HG03460 (cell line): ENCODE measurements around the gene ST3GAL3.
"Not testable (repeated sequence)": the region's sequence is repeated elsewhere in the genome, so short reads cannot be mapped to it uniquely, and the experiment has no call there.

ENCODE experiments used
- ATAC-seq: cut with Tn5 transposase; IDR thresholded peaks from one replicate; pipeline ENCODE4 v1.9.1; 2021; ENCODE audit not compliant: unreplicated experiment

Gene ST3GAL3

DNA sequence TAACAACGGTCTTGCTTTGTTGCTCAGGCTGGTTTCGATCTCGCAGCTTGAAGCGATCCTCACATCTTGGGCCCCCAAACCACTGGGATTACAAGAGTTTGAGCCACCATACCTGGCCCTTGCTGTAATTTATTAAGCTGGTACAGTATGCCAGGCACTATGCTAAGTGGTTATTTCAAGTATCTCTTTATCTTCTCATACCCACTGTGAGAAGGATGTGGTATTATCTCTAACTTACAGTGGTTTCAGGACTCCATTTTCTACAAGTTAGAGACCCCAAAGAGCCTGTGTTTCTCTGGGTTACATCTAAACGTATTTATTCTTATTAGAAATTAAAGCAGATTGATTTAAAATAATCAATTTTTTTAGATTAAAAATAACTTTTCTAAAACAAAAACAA lies 8.1 kb upstream of the ST3GAL3 start:
- no peak for ATAC-seq

DNA sequence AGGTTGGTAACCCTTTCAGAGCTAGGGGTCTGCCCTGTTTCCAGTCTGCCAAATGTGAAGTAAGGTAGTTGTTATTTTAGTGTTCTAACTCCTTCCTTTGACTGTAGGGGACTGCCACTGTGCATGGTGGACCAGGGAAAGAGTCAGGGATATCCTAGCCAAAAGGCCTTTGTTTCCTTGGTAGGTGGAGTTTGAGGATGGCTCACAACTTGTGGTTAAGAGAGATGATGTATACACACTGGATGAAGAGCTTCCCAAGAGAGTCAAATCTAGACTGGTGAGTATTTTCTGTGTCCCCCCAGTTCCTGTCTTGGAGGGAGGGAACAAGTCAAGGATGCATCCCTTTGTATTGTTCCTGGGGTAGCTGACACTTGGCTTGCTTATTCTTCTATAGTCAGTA lies 3.5 kb upstream of the ST3GAL3 start:
- ATAC-seq, result no peak

DNA sequence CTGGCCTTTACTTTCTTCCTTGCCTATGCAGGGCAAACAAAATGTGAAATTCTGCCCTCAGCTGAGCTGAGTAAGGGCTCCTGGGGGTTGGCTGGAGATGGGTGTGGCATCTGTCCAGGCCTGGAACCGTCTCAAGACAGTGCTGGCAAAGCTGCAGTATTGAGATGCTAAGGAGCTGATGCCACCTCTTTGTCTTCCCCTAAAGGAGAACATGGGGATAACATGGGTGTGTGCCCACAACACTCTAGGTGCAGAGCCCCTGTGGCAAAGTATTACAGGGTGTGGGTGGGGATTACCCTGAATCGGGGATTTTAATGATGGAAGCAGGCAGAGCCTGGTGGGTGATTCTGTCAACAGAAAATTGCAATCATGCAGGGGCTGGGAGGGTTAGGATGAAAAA lies 2.5 kb upstream of the ST3GAL3 start:
- no peak for ATAC-seq

DNA sequence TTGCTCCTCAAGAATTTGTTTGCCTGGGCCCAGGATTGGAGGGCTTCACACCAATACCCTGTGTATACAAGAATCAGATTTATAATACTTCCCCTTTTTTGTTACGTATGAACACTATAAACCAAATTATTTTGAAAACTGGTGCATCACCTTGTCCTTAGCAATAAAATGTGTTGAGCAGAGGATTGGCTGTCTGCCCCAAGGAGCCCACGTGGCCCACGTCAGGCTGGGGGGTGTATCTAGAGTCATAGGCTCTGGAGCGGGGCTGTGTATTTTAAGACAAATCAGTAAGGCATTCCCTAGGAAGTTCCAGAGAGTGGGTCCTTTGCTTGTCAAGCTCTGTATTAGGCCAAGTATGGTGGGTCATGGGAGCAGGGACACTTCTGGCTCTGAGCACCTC lies 2.0 kb upstream of the ST3GAL3 start:
- ATAC-seq, result no peak

DNA sequence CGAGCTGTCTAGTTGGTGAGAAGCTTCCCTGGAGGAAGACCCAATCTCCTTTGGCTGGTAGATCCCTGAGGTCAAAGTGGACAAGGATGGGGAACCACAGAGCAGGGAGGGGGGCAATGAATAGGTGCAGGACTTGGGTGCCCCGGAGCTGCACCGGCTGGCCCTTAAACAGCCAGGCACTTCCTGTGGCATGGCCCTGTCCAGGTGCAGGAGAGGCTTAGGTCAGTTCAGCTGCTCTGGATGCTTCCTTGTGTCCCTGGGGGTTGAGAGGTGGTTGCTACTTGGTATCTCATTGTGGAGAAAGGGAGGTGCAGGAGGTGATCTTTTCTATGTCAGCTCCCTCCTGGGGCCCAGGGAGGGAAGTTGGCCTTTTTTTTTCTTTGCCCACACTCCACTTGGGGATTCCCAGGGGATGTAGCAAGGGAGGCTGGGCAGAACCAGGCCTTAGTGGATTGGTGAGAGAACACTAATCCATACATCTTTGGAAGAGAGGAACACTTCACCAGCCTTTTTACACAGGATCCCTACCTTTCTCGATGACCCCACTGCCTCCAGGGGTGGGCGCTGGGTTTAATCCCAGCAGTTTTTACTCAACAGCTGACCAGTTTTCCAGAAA lies 1.2 kb upstream of the ST3GAL3 start:
- ATAC-seq, result no peak

DNA sequence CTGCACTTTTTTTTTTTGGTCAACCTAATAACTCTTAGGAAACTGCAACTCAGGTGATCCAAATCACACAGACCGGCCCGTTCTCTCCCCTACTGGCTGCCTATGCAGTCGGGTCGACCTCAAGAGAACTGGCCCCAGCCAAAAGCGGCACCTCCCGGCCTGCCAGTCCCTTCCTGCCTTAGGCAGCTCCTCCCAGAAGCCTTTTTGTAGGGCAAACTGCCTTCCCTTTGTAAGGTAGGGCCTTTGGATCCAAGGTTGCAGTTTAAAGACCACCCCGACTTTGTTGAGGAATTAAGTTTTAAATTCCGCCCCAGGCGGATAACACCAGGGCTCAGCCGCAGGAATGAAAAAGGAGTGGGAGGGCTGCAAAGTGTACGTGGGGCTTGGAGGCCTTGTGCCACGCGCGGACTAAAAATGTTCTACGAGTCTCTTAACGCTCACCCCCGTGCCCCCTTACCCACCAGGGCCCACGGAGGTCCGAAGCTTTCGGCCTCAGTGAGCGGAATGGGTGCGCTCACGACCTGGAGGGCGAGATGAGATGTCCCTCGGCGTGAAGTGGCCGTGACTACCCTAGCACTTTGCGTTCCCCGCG lies 642 bp upstream of the ST3GAL3 start:
- peak; percentile 18 for ATAC-seq

DNA sequence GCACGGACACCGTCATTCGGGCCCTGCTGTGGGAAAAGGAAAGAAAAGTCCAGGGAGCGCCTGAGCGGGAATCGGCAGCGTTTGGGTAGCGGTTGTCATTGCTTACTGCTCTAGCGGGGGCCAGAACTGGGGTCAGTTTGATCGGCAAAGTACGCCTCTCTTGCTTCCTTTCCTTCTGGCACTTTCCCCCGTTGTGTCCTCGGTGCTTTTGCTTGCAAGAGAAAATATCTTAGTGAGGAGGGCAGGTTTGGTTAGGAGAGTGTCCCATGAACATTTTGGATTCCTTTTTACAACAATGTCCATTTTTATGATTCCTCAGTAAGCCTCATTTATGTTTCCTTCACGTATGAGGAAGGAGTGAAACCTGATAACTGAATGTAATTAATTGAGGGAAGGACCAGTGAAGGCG lies 670 bp downstream of the ST3GAL3 start:
- ATAC-seq, result no peak

DNA sequence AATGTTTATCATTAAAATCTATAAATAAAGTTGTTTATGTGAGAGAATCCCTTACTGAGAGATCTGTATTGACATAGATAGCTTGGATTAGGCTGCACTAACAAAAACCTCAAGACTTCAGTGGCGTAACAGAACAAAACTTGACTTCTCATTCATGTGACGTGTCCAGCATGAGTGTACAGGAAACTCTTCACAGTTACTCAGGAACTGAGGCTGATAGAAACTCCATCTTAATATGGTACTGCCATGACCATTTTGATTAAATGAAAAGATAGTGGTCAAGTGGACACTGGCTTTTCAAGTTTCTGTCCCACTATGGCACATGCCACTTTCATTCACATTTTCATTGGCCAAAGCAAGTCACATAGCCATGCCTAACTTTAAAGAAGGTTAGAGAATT lies 3.7 kb downstream of the ST3GAL3 start:
- no peak for ATAC-seq

DNA sequence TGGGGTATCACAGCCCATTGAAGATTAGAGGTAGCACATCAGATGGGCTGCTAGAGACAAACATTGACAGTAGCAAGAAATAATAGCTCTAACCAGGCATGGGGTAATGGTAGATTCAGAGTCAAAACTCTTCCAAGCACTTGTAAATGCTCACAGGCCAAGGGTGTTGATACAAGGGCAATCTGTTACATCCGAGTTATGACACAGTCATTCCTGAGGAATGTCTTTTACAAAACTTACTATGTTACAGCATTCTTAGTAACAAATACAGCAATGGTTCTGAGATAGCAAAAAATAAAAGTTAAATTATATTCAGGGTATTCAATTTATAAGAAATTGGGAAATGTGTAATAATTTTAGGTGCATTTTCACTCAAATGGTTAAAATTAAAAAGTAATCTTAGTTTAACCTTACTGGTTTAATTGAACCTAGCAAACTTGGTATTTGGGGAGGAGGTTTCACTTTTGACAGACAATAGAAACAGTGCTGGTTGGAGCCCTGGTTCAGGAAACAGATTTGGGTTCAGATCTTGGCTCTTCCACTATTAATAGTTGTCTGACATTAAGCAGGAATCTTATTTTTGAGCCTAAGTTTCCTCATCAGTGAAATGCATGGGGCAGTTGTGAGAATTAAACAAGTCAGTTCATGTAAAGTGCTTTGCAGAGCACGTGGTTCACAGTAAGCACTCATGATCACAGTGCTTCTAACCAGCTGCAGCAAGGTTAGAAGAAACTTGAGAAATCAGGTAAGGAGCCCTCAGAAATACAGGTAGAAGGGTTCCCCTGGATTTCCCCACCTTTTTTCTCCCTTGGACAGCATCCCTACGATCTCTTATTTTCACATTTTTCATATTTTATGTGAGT lies 4.4 kb downstream of the ST3GAL3 start:
- no peak for ATAC-seq

DNA sequence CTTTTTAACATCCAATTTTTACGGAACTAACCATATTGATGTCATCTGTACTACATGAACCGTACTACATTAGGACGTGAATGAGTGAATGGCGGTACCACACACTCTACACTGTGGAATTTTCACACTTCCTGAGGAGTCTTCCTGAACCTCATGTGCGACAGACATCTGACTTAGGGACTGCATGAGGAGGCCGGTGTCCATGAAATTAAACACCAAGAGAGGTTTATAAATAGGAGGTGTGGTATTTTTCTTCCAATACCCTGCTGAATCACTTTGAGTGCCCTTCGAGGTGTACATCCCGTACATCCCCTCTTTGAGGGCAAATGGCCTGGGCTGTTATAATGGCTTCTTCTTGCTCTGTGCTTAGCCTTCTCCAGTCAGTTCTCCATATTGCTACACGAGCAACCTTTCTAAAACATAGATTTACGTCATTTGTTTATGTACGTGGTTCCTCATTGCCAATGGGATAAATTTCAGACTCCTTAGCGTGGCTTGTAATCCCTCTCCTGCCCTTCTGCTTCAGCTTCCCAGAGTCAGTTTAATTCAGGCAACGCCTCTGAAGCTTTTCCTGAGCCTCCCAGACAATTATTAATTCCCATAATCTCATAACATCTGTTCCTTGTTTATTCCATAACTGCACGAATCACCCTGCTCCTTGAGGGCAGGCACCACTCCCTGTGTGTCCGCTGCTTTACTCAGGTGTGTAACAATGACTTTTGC lies 9.4 kb downstream of the ST3GAL3 start:
- no peak for ATAC-seq

DNA sequence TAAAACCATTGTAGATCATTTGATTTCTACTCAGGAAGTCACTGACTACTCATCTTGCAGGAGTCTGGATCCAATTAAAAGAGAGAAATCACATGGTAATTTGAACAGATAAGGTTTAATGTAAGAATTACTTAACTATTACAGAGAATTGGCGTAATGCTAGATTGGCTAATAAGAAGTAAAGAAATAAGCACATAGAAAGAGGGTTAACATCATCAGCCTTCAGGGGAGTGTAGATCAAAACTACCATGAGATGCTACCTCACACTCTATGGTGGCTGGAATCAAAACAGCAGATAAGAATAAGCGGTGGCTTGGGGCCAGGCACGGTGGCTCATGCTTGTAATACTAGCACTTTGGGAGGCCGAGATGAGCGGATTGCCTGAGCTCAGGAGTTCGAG lies 11.7 kb downstream of the ST3GAL3 start:
- ATAC-seq, result no peak

DNA sequence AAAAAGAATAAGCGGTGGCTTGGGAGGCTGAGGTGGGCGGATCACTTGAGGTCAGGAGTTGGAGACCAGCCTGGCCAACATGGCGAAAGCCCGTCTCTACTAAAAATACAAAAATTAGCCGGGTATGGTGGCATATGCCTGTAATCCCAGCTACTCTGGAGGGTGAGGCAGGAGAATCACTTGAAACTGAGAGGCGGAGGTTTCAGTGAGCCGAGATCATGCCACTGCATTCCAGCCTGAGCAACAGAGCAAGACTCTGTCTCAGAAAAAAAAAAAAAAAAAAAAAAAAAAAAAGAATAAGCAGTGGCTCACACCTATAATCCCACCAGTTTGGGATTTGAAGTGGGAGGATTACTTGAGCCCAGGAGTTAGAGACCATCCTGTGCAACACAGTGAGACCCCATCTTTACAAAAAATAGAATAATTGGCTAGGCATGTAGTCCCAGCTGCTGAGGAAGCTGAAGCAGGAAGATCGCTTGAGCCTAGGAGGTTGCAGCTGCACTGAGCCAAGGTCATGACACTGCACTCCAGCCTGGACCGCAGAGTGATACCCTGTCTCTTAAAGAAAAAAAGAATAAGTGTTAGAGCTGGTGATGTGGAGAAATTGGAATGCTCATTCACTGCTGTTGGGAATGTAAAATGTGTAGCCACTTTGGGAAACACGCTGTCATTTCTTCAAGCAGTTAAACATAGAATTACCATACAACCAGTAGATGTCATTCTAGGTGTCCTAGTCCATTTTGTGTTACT lies 12.5 kb downstream of the ST3GAL3 start:
- ATAC-seq, result not testable (repeated sequence)

DNA sequence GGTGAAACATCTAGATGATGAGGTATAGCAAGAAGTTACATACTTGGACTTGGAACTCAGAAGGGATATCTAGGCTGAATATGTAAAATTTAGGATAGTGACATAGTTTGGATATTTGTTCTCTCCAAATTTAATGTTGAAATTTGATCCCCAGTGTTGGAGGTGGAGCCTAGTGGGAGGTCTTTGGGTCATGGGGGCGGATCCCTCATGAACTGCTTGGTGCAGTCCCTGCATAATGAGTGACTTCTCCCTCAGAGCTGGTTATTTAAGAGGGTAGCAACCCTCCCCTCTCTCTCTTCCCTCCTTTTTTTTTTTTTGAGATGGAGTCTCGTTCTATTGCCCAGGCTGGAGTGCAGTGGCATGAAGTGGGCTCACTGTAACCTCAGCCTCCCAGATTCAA lies 15.5 kb downstream of the ST3GAL3 start:
- ATAC-seq, result no peak

DNA sequence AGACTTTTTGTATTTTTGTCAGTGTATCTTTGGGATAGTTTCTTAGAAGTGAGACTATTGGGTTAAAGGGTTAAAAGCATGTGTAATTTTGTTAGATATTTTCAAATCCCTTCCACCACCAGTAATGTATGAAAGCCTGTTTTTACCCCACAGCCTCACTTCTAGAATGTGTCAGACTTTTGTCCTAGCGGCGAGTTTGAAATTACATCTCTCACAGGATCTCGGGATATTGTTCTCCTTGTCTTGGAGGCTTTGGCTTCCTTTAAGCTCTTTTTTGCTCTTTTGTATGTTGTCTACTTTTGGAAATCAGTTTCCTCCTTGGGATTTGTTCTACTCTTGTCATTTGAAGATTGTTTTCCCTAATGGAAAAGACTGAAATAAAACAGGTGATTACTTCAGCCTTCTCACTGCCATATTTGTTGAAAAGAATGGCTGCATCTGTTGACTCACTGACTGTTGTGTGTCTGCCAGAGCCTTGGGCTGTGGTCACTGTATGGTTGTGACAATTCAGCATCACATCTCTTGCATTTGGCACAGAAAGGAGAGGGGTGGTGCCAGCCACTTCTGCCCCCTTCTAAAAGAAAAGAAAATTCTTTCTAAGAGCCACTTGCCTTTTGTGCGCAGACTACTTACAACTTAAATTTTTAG lies 22.6 kb downstream of the ST3GAL3 start:
- no peak for ATAC-seq

DNA sequence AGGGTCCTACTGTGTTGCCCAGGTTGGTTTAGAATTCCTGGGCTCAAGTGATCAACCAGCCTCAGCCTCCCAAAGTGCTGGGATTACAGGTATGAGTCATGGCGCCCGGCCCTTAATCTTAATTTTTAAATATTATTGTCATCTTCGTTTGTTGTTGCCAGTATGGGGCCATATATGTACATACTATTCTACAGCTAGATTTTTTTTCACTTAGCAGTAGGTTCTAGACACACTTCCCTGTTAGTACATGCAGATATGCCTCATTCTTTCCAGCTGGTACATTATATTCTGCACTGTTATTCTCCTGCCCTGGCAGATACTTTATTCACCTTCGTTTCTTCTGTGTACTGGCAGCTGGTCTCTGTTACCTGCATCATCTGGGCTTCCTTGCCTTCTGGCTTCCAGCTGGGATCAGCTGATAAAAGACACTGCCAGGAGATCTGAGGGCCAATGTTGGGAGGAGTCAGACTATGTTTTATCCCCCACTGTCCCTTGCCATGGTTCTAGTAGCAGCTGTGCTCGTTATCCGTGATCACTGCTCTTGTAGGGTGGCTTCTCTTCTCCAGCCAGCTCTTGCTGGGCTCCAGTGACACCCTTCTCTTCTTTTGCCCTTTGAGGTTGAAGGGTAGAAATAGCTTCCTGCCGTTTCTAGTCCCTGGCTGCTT lies 24.7 kb downstream of the ST3GAL3 start:
- no peak for ATAC-seq

DNA sequence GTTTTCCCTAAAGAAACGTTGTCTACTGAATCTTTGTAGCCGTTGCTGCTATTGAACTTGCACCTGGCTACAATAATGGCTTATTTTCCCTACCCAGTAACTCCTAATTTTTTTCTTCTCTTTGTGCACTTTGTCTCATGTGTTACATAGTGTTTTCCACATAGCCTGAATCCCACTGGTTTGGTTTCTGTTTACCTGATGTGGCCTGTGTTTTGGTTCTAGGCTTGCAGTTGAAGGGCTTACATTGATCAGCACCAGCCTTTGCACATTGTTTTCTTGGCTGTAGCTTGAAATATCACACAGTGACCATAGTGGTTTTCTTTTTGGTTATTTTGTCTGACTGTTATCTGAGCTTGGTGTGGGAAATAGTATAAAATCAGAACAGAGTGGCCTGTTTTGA lies 29.5 kb downstream of the ST3GAL3 start:
- ATAC-seq, result no peak

DNA sequence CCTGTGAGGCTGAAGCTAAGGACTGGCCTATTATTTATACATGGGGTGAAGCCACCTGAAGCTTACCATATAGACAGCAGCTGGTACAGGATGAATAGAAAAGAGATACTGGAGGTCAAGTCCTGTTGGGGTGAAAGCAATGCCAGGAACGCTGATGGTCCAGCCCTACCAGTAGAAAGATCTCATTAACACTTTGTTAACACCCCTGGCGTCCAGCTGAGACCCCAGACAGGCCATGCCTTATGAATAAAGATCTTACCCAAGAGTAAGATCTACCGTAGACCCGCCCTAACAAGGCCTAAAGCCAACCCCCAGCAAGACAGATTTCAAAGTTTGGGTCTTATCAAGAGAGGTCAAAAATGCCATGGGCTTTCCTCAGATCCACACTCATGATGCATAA lies 34.7 kb downstream of the ST3GAL3 start:
- ATAC-seq, result no peak

DNA sequence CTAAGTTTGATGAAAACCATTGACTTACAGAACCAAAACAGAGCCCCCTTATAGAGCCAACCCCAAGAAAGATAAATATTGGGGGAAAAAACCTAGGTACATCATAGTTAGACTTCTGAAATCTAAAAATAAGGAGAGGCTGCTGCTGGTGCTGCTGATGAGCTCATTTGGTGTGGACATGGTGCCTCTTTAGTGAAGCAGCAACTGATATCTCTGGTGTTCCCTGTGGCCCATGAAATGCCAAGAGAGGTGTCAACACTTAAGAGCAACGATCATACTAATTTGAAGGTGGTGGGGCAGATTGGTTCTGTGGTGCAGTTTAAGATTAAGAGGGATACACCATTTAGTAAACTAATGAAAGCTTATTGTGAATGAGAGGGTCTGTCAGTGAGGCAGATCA lies 35.9 kb downstream of the ST3GAL3 start:
- ATAC-seq, result no peak

DNA sequence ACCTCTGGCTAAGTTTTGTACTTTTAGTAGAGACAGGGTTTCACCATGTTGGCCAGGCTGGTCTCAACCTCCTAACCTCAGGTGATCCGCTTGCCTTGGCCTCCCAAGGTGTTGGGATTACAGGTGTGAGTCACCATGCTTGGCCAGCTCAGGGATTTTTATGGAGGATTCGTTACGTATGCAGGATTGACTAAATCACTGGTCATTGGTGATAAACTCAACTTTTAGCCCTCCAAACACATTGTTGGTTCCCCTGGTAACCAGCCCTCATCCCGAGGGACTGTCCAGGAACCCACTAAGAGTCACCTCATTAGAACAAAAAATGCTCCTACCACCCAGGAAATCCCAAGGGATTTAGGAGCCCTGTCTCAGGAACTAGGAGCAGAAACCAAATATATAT lies 40.4 kb downstream of the ST3GAL3 start:
- no peak for ATAC-seq

DNA sequence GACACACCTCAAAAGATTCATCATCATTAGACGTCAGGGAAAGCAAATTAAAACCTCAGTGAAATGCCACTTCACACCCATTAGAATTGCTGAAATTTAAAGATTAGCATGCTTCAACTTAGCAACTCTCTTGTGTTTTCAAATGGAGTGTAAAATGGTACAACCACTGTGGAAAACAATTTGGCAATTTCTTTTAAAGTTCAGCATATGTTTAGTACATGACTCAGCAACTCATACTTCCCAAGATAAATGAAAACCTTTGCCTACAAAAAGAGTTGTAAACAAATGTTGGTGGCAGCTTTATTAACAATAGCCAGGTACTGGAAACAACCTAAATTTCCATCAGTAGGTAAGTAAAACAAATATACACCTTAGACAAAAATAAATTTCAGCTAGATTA lies 42.7 kb downstream of the ST3GAL3 start:
- ATAC-seq, result no peak
